Trophoblast cell (in vitro differentiated cells and primary cell): ENCODE results near the gene OTOP3.

ENCODE experiments used
- DNase-seq, 2 donors: peaks; one replicate each; pipeline ENCODE4 v3.0.0-alpha.2; 2016
- H2AFZ ChIP-seq: 2 replicates; pipeline ENCODE4 v1.6.1; 2013; ENCODE audit warnings: low read length, moderate library complexity, mild to moderate bottlenecking; ENCODE audit not compliant: insufficient read depth, poor library complexity
- H2AK5ac ChIP-seq: 2 replicates; pipeline ENCODE4 v1.6.1; 2013; ENCODE audit warnings: mild to moderate bottlenecking, low read length
- H2BK120ac ChIP-seq: 2 replicates; pipeline ENCODE4 v1.6.1; 2013; ENCODE audit warnings: low read length, mild to moderate bottlenecking, moderate library complexity; ENCODE audit not compliant: insufficient read depth, poor library complexity
- H2BK12ac ChIP-seq: 2 replicates; pipeline ENCODE4 v1.6.1; 2013; ENCODE audit warnings: mild to moderate bottlenecking, low read length, moderate library complexity
- H2BK5ac ChIP-seq: 2 replicates; pipeline ENCODE4 v1.6.1; 2013; ENCODE audit warnings: low read length, low read depth, moderate library complexity, mild to moderate bottlenecking; ENCODE audit not compliant: poor library complexity
- H3K14ac ChIP-seq: 2 replicates; pipeline ENCODE4 v1.6.1; 2013; ENCODE audit warnings: mild to moderate bottlenecking, low read length
- H3K18ac ChIP-seq: 2 replicates; pipeline ENCODE4 v1.6.1; 2013; ENCODE audit warnings: mild to moderate bottlenecking, low read length
- H3K23ac ChIP-seq: 2 replicates; pipeline ENCODE4 v1.6.1; 2013; ENCODE audit warnings: low read length
- H3K27ac ChIP-seq: 2 replicates; pipeline ENCODE4 v1.5.1; 2013; ENCODE audit warnings: low read depth, mild to moderate bottlenecking, inconsistent platforms, low read length, moderate library complexity
- H3K27me3 ChIP-seq: 2 replicates; pipeline ENCODE4 v1.6.1; 2013; ENCODE audit warnings: inconsistent platforms, mild to moderate bottlenecking, low read length, moderate library complexity; ENCODE audit not compliant: insufficient read depth
- H3K36me3 ChIP-seq, 2 experiments: 1 replicate in 1 of 2; 2 replicates in 1 of 2; pipeline ENCODE4 v1.6.1; 2013; ENCODE audit warnings: low read length in 2 of 2, mild to moderate bottlenecking in 2 of 2, moderate library complexity in 1 of 2; ENCODE audit not compliant: insufficient read depth in 2 of 2, control insufficient read depth in 1 of 2
- H3K4ac ChIP-seq: 2 replicates; pipeline ENCODE4 v1.6.1; 2013; ENCODE audit warnings: low read depth, mild to moderate bottlenecking, low read length, moderate library complexity
- H3K4me1 ChIP-seq, 2 experiments: 1 replicate in 1 of 2; 2 replicates in 1 of 2; pipeline ENCODE4 v1.6.1; 2013; ENCODE audit warnings: low read length in 2 of 2, mild to moderate bottlenecking in 2 of 2, moderate library complexity in 1 of 2; ENCODE audit not compliant: insufficient read depth in 2 of 2, control insufficient read depth in 1 of 2
- H3K4me2 ChIP-seq: 2 replicates; pipeline ENCODE4 v1.6.1; 2013; ENCODE audit warnings: inconsistent platforms, mild to moderate bottlenecking, low read length, moderate library complexity
- H3K4me3 ChIP-seq: 2 replicates; pipeline ENCODE4 v1.5.1; 2013; ENCODE audit warnings: mild to moderate bottlenecking, low read depth, low read length, inconsistent platforms
- H3K79me1 ChIP-seq: one replicate; pipeline ENCODE4 v1.6.1; 2013; ENCODE audit warnings: low read length
- H3K79me2 ChIP-seq: 2 replicates; pipeline ENCODE4 v1.6.1; 2013; ENCODE audit warnings: low read length, mild to moderate bottlenecking; ENCODE audit not compliant: control insufficient read depth, insufficient read depth, poor library complexity
- H3K9ac ChIP-seq: 2 replicates; pipeline ENCODE4 v1.6.1; 2013; ENCODE audit warnings: mild to moderate bottlenecking, low read length
- H3K9me3 ChIP-seq: 2 replicates; pipeline ENCODE4 v1.6.1; 2013; ENCODE audit warnings: low read depth, mild to moderate bottlenecking, control low read depth, inconsistent platforms, low read length; ENCODE audit not compliant: insufficient read depth
- H4K12ac ChIP-seq: 2 replicates; pipeline ENCODE4 v1.6.1; 2013; ENCODE audit warnings: low read depth, mild to moderate bottlenecking, low read length, moderate library complexity
- H4K8ac ChIP-seq: 2 replicates; pipeline ENCODE4 v1.6.1; 2013; ENCODE audit warnings: low read depth, mild to moderate bottlenecking, low read length, moderate library complexity
- H4K91ac ChIP-seq: one replicate; pipeline ENCODE4 v1.6.1; 2013; ENCODE audit warnings: low read depth, mild to moderate bottlenecking, low read length, moderate library complexity
- WGBS: extraction: QIAGEN DNeasy Blood & Tissue Kit; methylation state at CpG from one replicate; pipeline ENCODE4 v1.1.7; 2013; ENCODE audit warnings: missing lambda C conversion rate; ENCODE audit not compliant: insufficient read length, insufficient coverage; ENCODE audit errors: extremely low coverage; 5-methylcytosine and 5-hydroxymethylcytosine counted together

The OTOP3 gene

DNA sequence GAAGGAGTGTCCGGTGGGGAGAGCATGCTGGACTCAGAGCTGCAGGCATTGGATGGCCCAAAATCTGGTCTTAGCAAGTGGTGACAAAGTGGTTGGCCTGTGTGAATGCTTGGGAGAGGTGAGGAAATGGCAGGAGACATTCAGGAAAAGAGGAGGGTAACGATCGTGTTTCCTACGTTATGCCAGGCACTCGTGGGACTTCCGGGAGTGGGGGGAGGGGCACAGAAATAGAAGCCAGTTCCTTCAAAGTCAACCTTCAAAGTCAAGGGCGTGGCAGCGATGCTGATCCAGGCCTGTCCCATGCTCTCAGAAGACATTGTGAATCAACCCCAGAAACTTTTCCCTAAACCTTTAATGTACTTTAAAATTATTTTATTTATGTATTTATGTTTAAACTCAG, 3.8 kb downstream of the OTOP3 start:
- Histone ChIP-seq H3K14ac (no peak overlapping the region), H3K18ac (no peak overlapping the region), H3K9ac (no peak overlapping the region), H3K79me1 (no peaks in the 10 kb centered on the region), H3K23ac (no peak overlapping the region), H3K4me2 (no peak overlapping the region), H3K4me1 (no peaks in the 10 kb centered on the region), H3K4me3 (no peak overlapping the region), H2BK12ac (no peak overlapping the region), H3K79me2 (no peaks in the 10 kb centered on the region), H4K8ac (no peak overlapping the region), H3K9me3 (peaks cover 5% of the 10 kb centered on the region), H4K91ac (no peak overlapping the region), H3K4ac (no peak overlapping the region), H4K12ac (no peak overlapping the region), H2BK120ac (no peak overlapping the region), H2BK5ac (no peak overlapping the region), H2AFZ (no peak overlapping the region), H3K27ac (no peak overlapping the region), H3K36me3 (no peaks in the 10 kb centered on the region), H3K27me3 (peaks cover 30% of the 10 kb centered on the region), H2AK5ac (no peak overlapping the region)
- no CpG with 5 or more reads among the region's 8 CpGs for WGBS
- DNase-seq, result no peak

DNA sequence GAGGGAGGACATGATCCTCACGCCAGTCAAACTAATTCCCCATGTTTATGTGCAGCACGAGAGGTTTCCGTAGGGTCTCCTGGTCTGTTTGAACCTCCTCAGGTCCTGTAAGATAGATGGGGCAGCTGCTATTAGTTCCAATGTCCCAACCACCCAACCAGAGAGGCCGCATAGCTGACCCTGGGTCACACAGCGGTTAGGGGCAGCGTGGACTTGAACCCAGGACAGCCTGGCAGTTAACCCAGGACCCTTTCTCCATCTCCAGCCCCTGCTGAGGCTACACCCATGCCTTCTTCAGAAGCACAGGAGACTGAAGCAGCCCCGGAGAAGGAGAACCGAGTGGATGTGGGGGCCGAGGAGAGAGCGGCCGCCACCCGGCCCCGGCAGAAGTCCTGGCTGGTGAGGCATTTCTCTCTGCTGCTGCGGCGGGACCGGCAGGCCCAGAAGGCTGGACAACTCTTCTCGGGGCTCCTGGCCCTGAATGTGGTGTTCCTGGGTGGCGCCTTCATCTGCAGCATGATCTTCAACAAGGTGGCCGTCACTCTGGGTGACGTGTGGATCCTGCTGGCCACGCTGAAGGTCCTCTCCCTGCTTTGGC, 5.5 kb downstream of the OTOP3 start:
- Histone ChIP-seq H3K79me1 (no peaks in the 10 kb centered on the region), H3K4me3 (no peak overlapping the region)

GRCh38 chr17:74943808-74944522, 8.3 kb downstream of the OTOP3 start:
- Histone ChIP-seq H2AK5ac (no peak overlapping the region), H2BK5ac (no peak overlapping the region), H4K12ac (no peak overlapping the region), H3K23ac (no peak overlapping the region), H3K9me3 (peaks cover 3% of the 10 kb centered on the region), H3K18ac (no peak overlapping the region), H2BK12ac (no peak overlapping the region), H3K79me2 (no peaks in the 10 kb centered on the region), H3K4ac (no peak overlapping the region), H3K36me3 (no peaks in the 10 kb centered on the region), H3K79me1 (no peaks in the 10 kb centered on the region), H3K4me2 (no peak overlapping the region), H4K8ac (no peak overlapping the region), H3K27ac (no peak overlapping the region), H3K27me3 (no peaks in the 10 kb centered on the region), H3K14ac (no peak overlapping the region), H2AFZ (no peak overlapping the region), H3K9ac (no peak overlapping the region), H4K91ac (no peak overlapping the region), H3K4me1 (no peaks in the 10 kb centered on the region), H3K4me3 (no peak overlapping the region), H2BK120ac (no peak overlapping the region)
- no CpG with 5 or more reads among the region's 13 CpGs for WGBS
- peak; percentile 94 to 96 for DNase-seq

More for the DNA sequence above, 5.5 kb downstream of the OTOP3 start:
- no peak for DNase-seq
- Histone ChIP-seq H3K27me3 (peaks cover 15% of the 10 kb centered on the region), H3K9me3 (peaks cover 5% of the 10 kb centered on the region), H2AK5ac (no peak overlapping the region), H4K12ac (no peak overlapping the region), H3K23ac (no peak overlapping the region), H3K9ac (no peak overlapping the region), H2BK12ac (no peak overlapping the region), H3K4me1 (no peaks in the 10 kb centered on the region), H2BK5ac (no peak overlapping the region), H2BK120ac (no peak overlapping the region), H2AFZ (no peak overlapping the region), H4K91ac (no peak overlapping the region), H3K18ac (no peak overlapping the region), H3K14ac (no peak overlapping the region), H3K4me2 (no peak overlapping the region), H3K4ac (no peak overlapping the region), H3K36me3 (no peaks in the 10 kb centered on the region), H3K79me2 (no peaks in the 10 kb centered on the region), H3K27ac (no peak overlapping the region), H4K8ac (no peak overlapping the region)
- no CpG with 5 or more reads among the region's 21 CpGs for WGBS

- Histone ChIP-seq H3K14ac (no peak overlapping the region), H3K4me1 (no peaks in the 10 kb centered on the region), H3K79me2 (no peaks in the 10 kb centered on the region), H2AFZ (no peak overlapping the region), H3K9me3 (peaks cover 3% of the 10 kb centered on the region), H3K23ac (no peak overlapping the region), H3K36me3 (no peaks in the 10 kb centered on the region), H3K27me3 (no peaks in the 10 kb centered on the region), H3K18ac (no peak overlapping the region), H2AK5ac (no peak overlapping the region), H3K4me2 (no peak overlapping the region), H4K91ac (no peak overlapping the region), H3K79me1 (no peaks in the 10 kb centered on the region), H2BK5ac (no peak overlapping the region), H3K9ac (no peak overlapping the region), H4K8ac (no peak overlapping the region), H4K12ac (no peak overlapping the region), H2BK120ac (no peak overlapping the region), H3K27ac (no peak overlapping the region), H3K4me3 (no peak overlapping the region), H2BK12ac (no peak overlapping the region), H3K4ac (no peak overlapping the region)
- no peak for DNase-seq
- WGBS, result no CpG with 5 or more reads among the region's 6 CpGs
Observed at GRCh38 chr17:74945543-74945942, 9.8 kb downstream of the OTOP3 start.
